Endodermal cell (in vitro differentiated cells): ENCODE measurements around the gene MFN2. TPM values are rescaled to one million over a fixed set of nuclear protein-coding genes. Genes with fewer than 3 reads are reported as not detected.

Experiments used
- DNase-seq: peaks from one replicate; pipeline ENCODE4 v3.0.0-alpha.2; 2017
- H3K27ac ChIP-seq: 2 replicates; pipeline ENCODE4 v1.5.1; 2013; ENCODE audit warnings: mild to moderate bottlenecking, low read depth, low read length, moderate library complexity
- H3K27me3 ChIP-seq: 2 replicates; pipeline ENCODE4 v1.6.1; 2013; ENCODE audit warnings: mild to moderate bottlenecking, low read length, moderate library complexity; ENCODE audit not compliant: insufficient read depth, control insufficient read depth, poor library complexity, severe bottlenecking
- H3K36me3 ChIP-seq: 2 replicates; pipeline ENCODE4 v1.7.0; 2013; ENCODE audit warnings: mild to moderate bottlenecking, low read length, moderate library complexity; ENCODE audit not compliant: control insufficient read depth, insufficient read depth
- H3K4me1 ChIP-seq: one replicate; pipeline ENCODE4 v1.7.0; 2013; ENCODE audit warnings: low read length; ENCODE audit not compliant: control insufficient read depth, insufficient read depth
- H3K4me3 ChIP-seq: 2 replicates; pipeline ENCODE4 v1.5.1; 2013; ENCODE audit warnings: mild to moderate bottlenecking, low read length, moderate library complexity
- H3K9ac ChIP-seq: 2 replicates; pipeline ENCODE4 v1.6.1; 2013; ENCODE audit warnings: mild to moderate bottlenecking, low read length, moderate library complexity; ENCODE audit not compliant: poor library complexity, severe bottlenecking; ENCODE audit errors: extremely low read depth
- H3K9me3 ChIP-seq: 2 replicates; pipeline ENCODE4 v1.6.1; 2013; ENCODE audit warnings: mild to moderate bottlenecking, low read length, moderate library complexity; ENCODE audit not compliant: control insufficient read depth
- H3K27ac Mint-ChIP-seq: 2 replicates; pipeline ENCODE4 v1.8.0; 2020; ENCODE audit warnings: mixed read lengths
- H3K27me3 Mint-ChIP-seq: 2 replicates; pipeline ENCODE4 v1.8.0; 2021; ENCODE audit warnings: mild to moderate bottlenecking, mixed read lengths; ENCODE audit not compliant: insufficient read depth
- H3K36me3 Mint-ChIP-seq: 2 replicates; pipeline ENCODE4 v1.8.0; 2020; ENCODE audit warnings: low read depth, mixed read lengths
- H3K4me1 Mint-ChIP-seq: 2 replicates; pipeline ENCODE4 v1.8.0; 2020; ENCODE audit warnings: mixed read lengths
- H3K4me3 Mint-ChIP-seq: 2 replicates; pipeline ENCODE4 v1.8.0; 2020; ENCODE audit warnings: mild to moderate bottlenecking, moderate library complexity, mixed read lengths
- H3K9me3 Mint-ChIP-seq: 2 replicates; pipeline ENCODE4 v1.8.0; 2020; ENCODE audit warnings: mild to moderate bottlenecking, mixed read lengths
- CTCF ChIP-seq: fragments of 200-600 bp; sonication (generic); conservative IDR thresholded peaks from 2 replicates; pipeline ENCODE4 v1.5.0; 2021; ENCODE audit warnings: antibody characterized with exemption, mild to moderate bottlenecking
- WGBS, 2 experiments: methylation state at CpG; one replicate each; pipeline versions ENCODE4 v1.1.5 to v1.1.7; 2013; ENCODE audit warnings: missing lambda C conversion rate in 2 of 2, mixed read lengths in 1 of 2; ENCODE audit not compliant: insufficient coverage in 1 of 2, insufficient read length in 1 of 2; 5-methylcytosine and 5-hydroxymethylcytosine counted together
- total RNA-seq, 2 donors: library from RNA; stranded (reverse); fragmentation: NEBNext Ultra II Directional in 1 of 2; extraction: Animal tissue kit (Norgen Biotek cat#: 25700) in 1 of 2; gene quantifications; 2 replicates in 1 of 2; 3 replicates in 1 of 2; pipeline ENCODE4 v1.2.1, GENCODE V29; 2021

Gene MFN2
- total RNA-seq, 2 donors from 2014 or later, result 41.7 to 56.3 TPM

DNA sequence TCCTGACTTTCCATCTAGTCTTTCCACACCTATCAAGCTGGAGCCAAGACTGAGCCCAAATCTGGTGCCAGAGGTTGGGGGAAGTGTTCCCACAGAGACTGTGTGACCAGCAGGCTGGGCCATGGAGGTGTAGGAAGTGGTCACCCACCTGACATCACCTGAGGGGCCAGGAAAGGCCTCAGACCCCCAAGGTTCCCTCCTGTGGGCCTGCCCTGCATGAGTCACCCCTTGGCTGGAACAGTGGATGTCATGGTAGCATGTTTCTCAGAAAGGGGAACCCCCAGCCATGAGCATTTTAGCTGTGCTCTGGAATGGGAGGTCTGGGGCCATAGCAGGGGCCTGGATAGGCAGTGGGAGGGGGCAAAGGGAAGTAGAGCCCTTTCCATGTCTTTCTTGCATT lies 77.1 kb downstream of the MFN2 start:
- TF ChIP-seq CTCF, result no peak
- H3K4me3 ChIP-seq, result no peak overlapping the region
- no peak overlapping the region for H3K4me3 Mint-ChIP-seq
- H3K4me1 ChIP-seq, result peaks cover 8% of the 10 kb centered on the region
- H3K4me1 Mint-ChIP-seq, result peaks cover 24% of the 10 kb centered on the region
- H3K9me3 ChIP-seq, result no peaks in the 10 kb centered on the region
- H3K27ac Mint-ChIP-seq, result no peak overlapping the region
- H3K9ac ChIP-seq, result no peak overlapping the region
- H3K27ac ChIP-seq, result no peak overlapping the region
- H3K36me3 Mint-ChIP-seq, result no peaks in the 10 kb centered on the region
- peaks cover 27% of the 10 kb centered on the region for H3K27me3 Mint-ChIP-seq
- peaks cover 3% of the 10 kb centered on the region for H3K9me3 Mint-ChIP-seq
- H3K27me3 ChIP-seq, result peaks cover 17% of the 10 kb centered on the region
- H3K36me3 ChIP-seq, result no peaks in the 10 kb centered on the region
- no peak for DNase-seq

DNA sequence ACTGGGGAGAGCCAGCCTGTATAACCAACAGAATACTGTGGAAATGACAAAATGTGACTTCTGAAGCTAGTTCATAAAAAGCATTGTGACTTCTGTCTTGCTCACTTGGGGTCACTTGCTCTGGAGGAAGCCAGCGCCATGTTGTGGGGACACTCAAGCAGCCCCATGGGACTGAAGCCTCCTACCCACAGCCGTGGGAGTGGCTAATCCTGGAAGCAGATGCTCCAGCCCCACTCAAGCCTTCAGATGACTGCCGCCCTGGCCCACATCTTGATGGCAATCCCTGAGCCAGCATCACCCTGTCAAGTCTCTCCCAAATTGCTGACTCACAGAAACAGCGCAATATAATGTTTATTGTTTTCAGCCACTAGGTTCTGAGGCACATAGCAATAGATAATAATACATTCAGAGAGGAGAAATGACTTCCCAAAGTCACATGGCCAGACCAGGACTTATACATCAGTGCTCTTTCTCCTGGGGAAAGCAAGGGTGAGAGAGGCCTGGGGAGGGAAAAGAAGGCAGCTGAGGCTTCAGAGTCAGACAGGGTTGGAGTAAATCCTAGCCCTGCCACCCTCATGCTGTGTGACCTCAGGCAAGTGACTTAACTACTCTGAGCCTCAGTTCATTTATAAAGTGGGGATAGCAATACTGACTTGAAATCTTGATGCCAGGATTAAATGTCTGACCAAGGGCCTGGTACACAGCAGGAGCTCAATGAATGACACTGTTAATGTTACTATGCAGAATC lies 77.9 kb downstream of the MFN2 start:
- Histone ChIP-seq H3K36me3 (no peaks in the 10 kb centered on the region), H3K9me3 (no peaks in the 10 kb centered on the region), H3K4me1 (peaks cover 8% of the 10 kb centered on the region), H3K27me3 (peaks cover 23% of the 10 kb centered on the region), H3K9ac (no peak overlapping the region), H3K4me3 (no peak overlapping the region), H3K27ac (no peak overlapping the region)
- DNase-seq, result no peak
- Mint-ChIP-seq H3K27me3 (peaks cover 31% of the 10 kb centered on the region), H3K9me3 (peaks cover 3% of the 10 kb centered on the region), H3K27ac (no peak overlapping the region), H3K4me3 (no peak overlapping the region), H3K4me1 (peaks cover 20% of the 10 kb centered on the region), H3K36me3 (no peaks in the 10 kb centered on the region)
- WGBS, 2 experiments, result 92 to 94% methylated on average over 3 to 4 of the region's 4 CpGs
- no peak for TF ChIP-seq CTCF

DNA sequence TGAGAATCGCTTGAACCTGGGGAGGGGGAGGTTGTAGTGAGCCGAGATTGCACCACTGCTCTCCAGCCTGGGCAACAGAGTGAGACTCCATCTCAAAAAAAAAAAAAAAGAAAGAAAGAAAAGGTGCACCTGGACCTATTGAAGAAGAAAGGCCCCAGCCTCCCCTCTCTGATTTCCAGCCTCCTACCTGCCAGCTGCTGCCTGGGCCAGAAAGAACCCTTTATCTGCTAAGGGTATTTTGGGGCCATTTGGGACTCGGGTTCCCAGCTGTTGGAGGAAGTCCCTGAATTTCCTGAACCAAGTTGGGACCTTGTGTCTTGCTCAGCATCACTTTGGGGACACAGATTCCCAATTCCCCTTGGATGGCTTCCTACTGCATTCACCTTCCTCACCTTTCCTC lies 79.0 kb downstream of the MFN2 start:
- no peak overlapping the region for H3K4me3 ChIP-seq
- H3K27me3 ChIP-seq, result peaks cover 34% of the 10 kb centered on the region
- Mint-ChIP-seq H3K4me1 (peaks cover 18% of the 10 kb centered on the region), H3K27ac (no peak overlapping the region), H3K36me3 (no peaks in the 10 kb centered on the region), H3K4me3 (no peak overlapping the region), H3K9me3 (peaks cover 3% of the 10 kb centered on the region), H3K27me3 (peaks cover 41% of the 10 kb centered on the region)
- DNase-seq, result no peak
- no peak overlapping the region for H3K9ac ChIP-seq
- no peaks in the 10 kb centered on the region for H3K36me3 ChIP-seq
- H3K4me1 ChIP-seq, result peaks cover 4% of the 10 kb centered on the region
- H3K27ac ChIP-seq, result no peak overlapping the region
- WGBS, 2 experiments, result 80 to 86% methylated on average over 3 of the region's 3 CpGs
- TF ChIP-seq CTCF, result no peak
- no peaks in the 10 kb centered on the region for H3K9me3 ChIP-seq
